Lung (tissue), 12 donors: Measurements from ENCODE around the gene LHX6. TPM values are rescaled to one million over a fixed set of nuclear protein-coding genes. Genes with fewer than 3 reads are reported as not detected.

Source experiments
- ATAC-seq: fragments of 200-7000 bp; cut with Tn5 transposase; one replicate; pipeline ENCODE4 v1.9.1; 2020; ENCODE audit warnings: moderate number of reproducible peaks; ENCODE audit not compliant: insufficient read depth, low FRiP score
- DNase-seq, 3 donors: peaks; one replicate each; pipeline ENCODE4 v3.0.0-alpha.2; 2013 to 2017
- H3K27ac ChIP-seq, 2 donors: one replicate each; pipeline ENCODE4 v1.5.1; 2013; ENCODE audit warnings: mild to moderate bottlenecking in 2 of 2, moderate library complexity in 2 of 2, control low read depth in 1 of 2, inconsistent platforms in 1 of 2, low read depth in 1 of 2, low read length in 1 of 2
- H3K27me3 ChIP-seq, 3 donors: one replicate each; pipeline ENCODE4 v1.5.1; 2013; ENCODE audit warnings: low read length in 2 of 3; ENCODE audit not compliant: control insufficient read depth in 3 of 3, insufficient read depth in 3 of 3
- H3K36me3 ChIP-seq, 4 donors: one replicate each; pipeline ENCODE4 v1.5.1; 2013; ENCODE audit warnings: low read length in 4 of 4, mild to moderate bottlenecking in 1 of 4, moderate library complexity in 1 of 4; ENCODE audit not compliant: control insufficient read depth in 4 of 4, insufficient read depth in 4 of 4
- H3K4me1 ChIP-seq, 5 donors: one replicate each; pipeline ENCODE4 v1.5.1; 2013; ENCODE audit warnings: low read length in 5 of 5, mild to moderate bottlenecking in 2 of 5, moderate library complexity in 1 of 5; ENCODE audit not compliant: control insufficient read depth in 5 of 5, insufficient read depth in 5 of 5
- H3K4me3 ChIP-seq: one replicate; pipeline ENCODE4 v1.5.1; 2013; ENCODE audit warnings: mild to moderate bottlenecking, control low read depth, moderate library complexity
- H3K9ac ChIP-seq, 2 donors: one replicate each; pipeline ENCODE4 v1.5.1; 2013; ENCODE audit warnings: low read length in 2 of 2, control low read depth in 1 of 2; ENCODE audit not compliant: insufficient read depth in 1 of 2
- H3K9me3 ChIP-seq, 4 donors: one replicate each; pipeline ENCODE4 v1.5.1; 2013; ENCODE audit warnings: low read length in 3 of 4, mild to moderate bottlenecking in 1 of 4, moderate library complexity in 1 of 4; ENCODE audit not compliant: control insufficient read depth in 4 of 4, insufficient read depth in 3 of 4
- CTCF ChIP-seq: IDR thresholded peaks from 2 replicates; pipeline ENCODE4 v1.5.1; 2012; ENCODE audit warnings: mild to moderate bottlenecking; ENCODE audit errors: control extremely low read depth, extremely low read depth
- WGBS, 2 donors: extraction: QIAGEN DNeasy Blood & Tissue Kit; methylation state at CpG; one replicate each; pipeline ENCODE4 v1.1.7; 2013; 5-methylcytosine and 5-hydroxymethylcytosine counted together
- polyA plus RNA-seq, 2 donors: library from polyadenylated mRNA; stranded (reverse); fragments of 200-250 nt; gene quantifications; one replicate each; pipeline ENCODE4 v1.2.1, GENCODE V29; 2013
- total RNA-seq, 2 donors: library from RNA; depleted of rRNA in 1 of 2; stranded (reverse); fragments of >200 nt in 1 of 2; gene quantifications; one replicate each; pipeline ENCODE4 v1.2.1, GENCODE V29; 2014 to 2021
- donor health status: control.
- donor health status: control.
- donor health status: Bipolar disorder and iron deficiency.
- donor health status: healthy.
- donor health status: DM: yes; HTN: yes; CAD: no.

The LHX6 gene
- total and polyA plus RNA-seq, 4 donors = 3.2 to 11.3 (median 4.3) TPM

DNA sequence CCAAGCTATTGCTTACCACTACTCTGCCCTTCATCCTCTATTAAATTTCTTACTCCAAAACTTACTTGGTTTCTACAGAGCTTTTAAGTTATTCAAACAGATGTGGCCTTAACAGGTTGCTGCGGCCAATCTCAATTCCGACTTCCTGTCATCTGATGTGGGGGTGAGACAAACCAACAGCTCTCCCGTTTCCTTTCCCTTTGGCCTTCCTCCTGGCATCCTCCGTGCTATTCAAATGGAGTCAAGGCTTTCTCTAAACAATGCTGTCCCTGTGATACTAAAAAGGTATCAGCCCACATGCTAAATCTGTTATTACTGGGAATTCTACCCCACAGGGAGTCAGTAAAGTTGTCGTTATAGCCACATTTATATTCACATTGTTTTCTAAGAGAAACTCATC is 24.0 kb upstream of the LHX6 start:
- no peak overlapping the region for H3K27ac ChIP-seq
- 64 to 72% methylated on average over 5 of the region's 5 CpGs for WGBS, 2 donors
- H3K36me3 ChIP-seq = peaks cover 11 to 47% (median 16%) of the 10 kb centered on the region in 4 donors

DNA sequence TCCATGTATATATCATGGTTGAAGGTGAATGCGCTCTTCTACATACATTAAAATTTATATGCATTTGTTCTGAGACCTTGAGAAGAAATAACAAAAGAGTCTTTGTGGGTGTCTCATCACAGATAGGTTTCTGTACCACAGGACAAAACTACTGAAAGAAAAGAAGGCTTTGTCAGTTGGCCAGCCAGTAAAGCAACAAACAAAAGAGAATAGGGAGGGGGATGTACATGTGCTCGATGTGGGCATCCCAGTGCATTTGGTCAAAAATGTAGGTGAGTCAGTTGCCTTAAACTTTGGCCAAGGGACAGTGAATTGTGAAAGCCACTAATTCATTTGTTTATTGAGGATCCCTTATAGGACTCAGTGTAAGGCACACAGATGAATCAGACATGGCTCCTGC is 22.6 kb upstream of the LHX6 start:
- H3K27me3 ChIP-seq = no peaks in the 10 kb centered on the region
- no peak overlapping the region for H3K9ac ChIP-seq
- peaks cover 0 to 14% (median 0%) of the 10 kb centered on the region in 5 donors for H3K4me1 ChIP-seq
- H3K4me3 ChIP-seq = no peak overlapping the region
- H3K9me3 ChIP-seq = no peaks in the 10 kb centered on the region
- no peak for TF ChIP-seq CTCF
- H3K36me3 ChIP-seq = peaks cover 13 to 46% (median 25%) of the 10 kb centered on the region in 4 donors
- 88 to 94% methylated on average over 2 of the region's 2 CpGs for WGBS, 2 donors
- H3K27ac ChIP-seq = no peak overlapping the region
- DNase-seq = no peak
- no peak for ATAC-seq

More for the DNA sequence above, 24.0 kb upstream of the LHX6 start:
- no peak for TF ChIP-seq CTCF
- H3K4me1 ChIP-seq = peaks cover 0 to 14% (median 0%) of the 10 kb centered on the region in 5 donors
- no peak for ATAC-seq
- H3K9me3 ChIP-seq = no peaks in the 10 kb centered on the region
- H3K9ac ChIP-seq = no peak overlapping the region
- no peaks in the 10 kb centered on the region for H3K27me3 ChIP-seq
- DNase-seq = peak in 2 of 3 donors; percentile 27 to 30
- no peak overlapping the region for H3K4me3 ChIP-seq

DNA sequence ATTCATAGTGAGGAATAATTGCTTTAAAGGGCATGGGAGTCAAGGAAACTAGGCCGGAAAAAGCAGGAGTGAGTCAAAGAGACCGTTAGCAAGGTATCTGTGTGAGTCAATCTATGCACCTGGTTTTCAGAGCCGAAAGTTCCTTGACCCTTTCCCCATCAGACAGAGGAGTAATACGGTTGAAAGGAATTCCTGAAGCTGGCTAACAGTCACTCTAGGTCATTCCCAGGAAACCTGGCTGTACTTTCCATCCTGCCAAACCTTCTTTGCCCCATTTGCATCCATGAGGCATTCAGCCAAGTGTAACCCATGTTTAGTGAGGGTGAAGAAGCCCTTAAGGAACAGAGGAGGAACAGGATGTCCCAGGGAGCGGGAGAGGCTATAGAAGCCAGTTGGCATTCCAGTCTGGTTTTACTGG is 19.7 kb upstream of the LHX6 start:
- no peak for TF ChIP-seq CTCF
- H3K27me3 ChIP-seq = no peaks in the 10 kb centered on the region
- ATAC-seq (peak; percentile 11), DNase-seq (no peak)
- H3K36me3 ChIP-seq = peaks cover 16 to 54% (median 37%) of the 10 kb centered on the region in 4 donors
- H3K9me3 ChIP-seq = no peaks in the 10 kb centered on the region
- no peak overlapping the region for H3K9ac ChIP-seq
- peaks cover 0 to 14% (median 0%) of the 10 kb centered on the region in 5 donors for H3K4me1 ChIP-seq
- no peak overlapping the region for H3K4me3 ChIP-seq
- H3K27ac ChIP-seq = no peak overlapping the region
- 79 to 84% methylated on average over 5 of the region's 5 CpGs for whole genome bisulfite sequencing, 2 donors

- Histone ChIP-seq H3K9me3 (no peaks in the 10 kb centered on the region), H3K4me1 (peaks cover 0 to 2% (median 0%) of the 10 kb centered on the region in 5 donors), H3K36me3 (peaks cover 21 to 50% (median 34%) of the 10 kb centered on the region in 4 donors), H3K4me3 (no peak overlapping the region), H3K27ac (no peak overlapping the region), H3K9ac (no peak overlapping the region), H3K27me3 (no peaks in the 10 kb centered on the region)
- TF ChIP-seq CTCF = no peak
- WGBS, 2 donors = 91 to 93% methylated on average over 3 of the region's 3 CpGs
- ATAC-seq = no peak
- DNase-seq = no peak
Observed at GRCh38 chr9:122246666-122247065, 17.9 kb upstream of the LHX6 start.
